ENCODE data around the gene MLST8. TPM values are rescaled to one million over a fixed set of nuclear protein-coding genes. Genes with fewer than 3 reads are reported as not detected.

The MLST8 gene
- total and polyA plus RNA-seq, 2 donors (not counting 3 experiments of a cell fraction or from before 2014, with no cell fraction given): 36.9 to 129 TPM

GRCh38 chr16:2159175-2159838 is 45.9 kb upstream of the MLST8 start:
- no peaks in the 10 kb centered on the region for H3K9me1 ChIP-seq (replicated peaks; ENCODE audit: control insufficient read depth, extremely low read depth, insufficient read depth, low read length)
- FAIRE-seq: peak; percentile 69
- no peaks in the 10 kb centered on the region for H3K27me3 ChIP-seq (ENCODE audit: control insufficient read depth in 2 of 2, insufficient read depth in 2 of 2, low read length in 2 of 2)
- H3K79me2 ChIP-seq (ENCODE audit: control insufficient read depth, insufficient read depth, low read length): peaks cover 90% of the 10 kb centered on the region
- peak overlapping the region in 1 of 3 experiments; percentile 10 for H3K4me3 ChIP-seq (replicated peaks in 1 of 3; ENCODE audit: insufficient read depth in 1 of 3, low read depth in 1 of 3, low read length in 3 of 3)
- TF ChIP-seq EZH2 (IDR thresholded peaks at IDR 0.05; ENCODE audit: borderline replicate concordance, low read depth, low read length, severe bottlenecking): no peak
- no peak for TF ChIP-seq CTCF (IDR thresholded peaks at IDR 0.05; ENCODE audit: extremely low read depth in 1 of 2, insufficient read depth in 1 of 2, low read depth in 1 of 2, low read length in 2 of 2)
- no peak for TF ChIP-seq POLR2AphosphoS5 (IDR thresholded peaks at IDR 0.05; ENCODE audit: insufficient read depth, low read depth, low read length)
- no peak for TF ChIP-seq MAX (IDR thresholded peaks at IDR 0.05; ENCODE audit: insufficient read depth, insufficient read length)
- no peak for TF ChIP-seq JUN (IDR thresholded peaks at IDR 0.05; ENCODE audit: borderline replicate concordance, insufficient read depth, insufficient read length, low read depth)
- TF ChIP-seq MYC (IDR thresholded peaks at IDR 0.05; ENCODE audit: low read depth, low read length): no peak
- no peak for TF ChIP-seq POLR2A (IDR thresholded peaks at IDR 0.05; ENCODE audit: low read depth, low read length)
- no peak for TF ChIP-seq GATA2 (IDR thresholded peaks at IDR 0.05; ENCODE audit: insufficient read depth, insufficient read length, low read depth, low read length)
- TF ChIP-seq FOS (IDR thresholded peaks at IDR 0.05; ENCODE audit: borderline replicate concordance, insufficient read depth, low read length): no peak
- BruUV-seq (replicated peaks): no TSS peak
- H4K20me1 ChIP-seq (replicated peaks; ENCODE audit: control insufficient read depth, extremely low read depth, insufficient read depth, low read length): no peaks in the 10 kb centered on the region
- intact Hi-C loops (cut with micrococcal nuclease) (no loop called here), dilution Hi-C loops (cut with MboI; ENCODE audit: extremely low pct_ligation_motif_present, low sequenced_read_pairs) (loop anchor here (25.0 kb wide), 1 partner anchor 122 kb away; the partner anchor contains the start of genes NHERF2, NTHL1 and TSC2)
- H3K9me3 ChIP-seq (replicated peaks; ENCODE audit: control insufficient read depth, insufficient read depth, low read length): no peaks in the 10 kb centered on the region
- ChIA-PET POLR2A (interaction anchor here (1.4 kb wide), 1 partner anchor 10 kb away, joined by 4 read pairs; no protein-coding TSS in a partner anchor), CTCF (interaction anchor here (1.2 to 1.4 kb wide), 2 partner anchors 8 to 10 kb away, joined by 4 to 11 read pairs; no protein-coding TSS in a partner anchor)
- DNase-seq (ENCODE audit: low read depth, low spot score): peak; percentile 80
- H3K36me3 ChIP-seq (ENCODE audit: control insufficient read depth in 2 of 2, extremely low read depth in 1 of 2, insufficient read depth in 2 of 2, low read length in 2 of 2): peaks cover 0 to 2% of the 10 kb centered on the region in 2 experiments
- no peak overlapping the region for H2AFZ ChIP-seq (ENCODE audit: low read depth, low read length)
- peak overlapping the region; percentile 64 for H3K9ac ChIP-seq (replicated peaks; ENCODE audit: extremely low read depth, insufficient read depth, low read length)
- H3K4me2 ChIP-seq (ENCODE audit: insufficient read depth, low read length): peak overlapping the region; percentile 21
- H3K4me1 ChIP-seq (ENCODE audit: control insufficient read depth, extremely low read depth, insufficient read depth, low read length): peaks cover 29% of the 10 kb centered on the region
- H3K27ac ChIP-seq (ENCODE audit: insufficient read depth, low read depth, low read length): peak overlapping the region; percentile 88

Data from endothelial cell of umbilical vein (primary cell).